HepG2 (cell line): ENCODE data around the gene PLPPR2. TPM values are rescaled to one million over a fixed set of nuclear protein-coding genes. Genes with fewer than 3 reads are reported as not detected.

Experiments used
- BCL6 ChIP-seq: IDR thresholded peaks from 2 replicates; pipeline ENCODE4 v1.6.1; 2016; ENCODE audit warnings: missing genetic modification reagents, missing compliant biosample characterization
- GZF1 ChIP-seq: sonication (generic); formaldehyde crosslinking; IDR thresholded peaks from 2 replicates; pipeline ENCODE4 v1.5.1; 2020; ENCODE audit warnings: mild to moderate bottlenecking, missing genetic modification reagents
- HNRNPH1 ChIP-seq: fragments of 200-400 bp; formaldehyde crosslinking; optimal IDR thresholded peaks from 2 replicates; pipeline ENCODE3; 2017; ENCODE audit warnings: mild to moderate bottlenecking, low read depth, low read length
- IRF2 ChIP-seq: IDR thresholded peaks from 2 replicates; pipeline ENCODE4 v1.6.1; 2018; ENCODE audit warnings: missing genetic modification reagents, missing compliant biosample characterization
- MAF1 ChIP-seq: sonication (generic); formaldehyde crosslinking; IDR thresholded peaks from 2 replicates; pipeline ENCODE4 v1.5.0; 2020; ENCODE audit warnings: missing genetic modification reagents, borderline replicate concordance
- MBNL3 ChIP-seq: fragments of 250-450 bp; sonication (Bioruptor Pico); conservative IDR thresholded peaks from 2 replicates; pipeline ENCODE4 v1.8.0; 2022; ENCODE audit warnings: mild to moderate bottlenecking, inconsistent platforms
- NFYB ChIP-seq: sonication (generic); formaldehyde crosslinking; IDR thresholded peaks from 2 replicates; pipeline ENCODE4 v1.4.0; 2020; ENCODE audit warnings: missing genetic modification reagents
- NR3C1 ChIP-seq: sonication (generic); formaldehyde crosslinking; IDR thresholded peaks from 2 replicates; pipeline ENCODE4 v1.4.0; 2020; ENCODE audit warnings: missing genetic modification reagents
- XRCC5 ChIP-seq: fragments of 200-400 bp; formaldehyde crosslinking; optimal IDR thresholded peaks from 2 replicates; pipeline ENCODE3; 2017; ENCODE audit warnings: mild to moderate bottlenecking, low read length
- YEATS2 ChIP-seq: sonication (generic); formaldehyde crosslinking; IDR thresholded peaks from 2 replicates; pipeline ENCODE4 v1.4.0; 2020; ENCODE audit warnings: missing genetic modification reagents, borderline replicate concordance
- ZC3H13 ChIP-seq: sonication (generic); formaldehyde crosslinking; IDR thresholded peaks from 2 replicates; pipeline ENCODE4 v1.8.1; 2023; ENCODE audit warnings: mild to moderate bottlenecking, missing genetic modification reagents, moderate library complexity
- ZMAT3 ChIP-seq: sonication (generic); formaldehyde crosslinking; conservative IDR thresholded peaks from 2 replicates; pipeline ENCODE4 v1.7.0; 2021; ENCODE audit warnings: missing genetic modification reagents
- ZNF160 ChIP-seq: sonication (generic); formaldehyde crosslinking; IDR thresholded peaks from 2 replicates; pipeline ENCODE4 v1.8.0; 2022; ENCODE audit warnings: mild to moderate bottlenecking, inconsistent platforms, missing genetic modification reagents
- ZNF230 ChIP-seq: sonication (generic); formaldehyde crosslinking; IDR thresholded peaks from 2 replicates; pipeline ENCODE4 v1.4.0; 2020; ENCODE audit warnings: mild to moderate bottlenecking, missing genetic modification reagents
- ZNF354B ChIP-seq: sonication (generic); formaldehyde crosslinking; IDR thresholded peaks from 2 replicates; pipeline ENCODE4 v1.8.0; 2022; ENCODE audit warnings: mild to moderate bottlenecking, missing genetic modification reagents
- ZNF44 ChIP-seq: sonication (generic); formaldehyde crosslinking; IDR thresholded peaks from 2 replicates; pipeline ENCODE4 v1.5.1; 2020; ENCODE audit warnings: mild to moderate bottlenecking, missing genetic modification reagents
- ZNF619 ChIP-seq: sonication (generic); formaldehyde crosslinking; IDR thresholded peaks from 2 replicates; pipeline ENCODE4 v1.4.0; 2020; ENCODE audit warnings: mild to moderate bottlenecking, missing genetic modification reagents
- ZNF775 ChIP-seq: sonication (generic); formaldehyde crosslinking; IDR thresholded peaks from 2 replicates; pipeline ENCODE4 v1.4.0; 2020; ENCODE audit warnings: missing genetic modification reagents, mild to moderate bottlenecking, moderate library complexity, borderline replicate concordance
- ZSCAN22 ChIP-seq: sonication (generic); formaldehyde crosslinking; IDR thresholded peaks from 2 replicates; pipeline ENCODE4 v1.4.0; 2020; ENCODE audit warnings: mild to moderate bottlenecking, missing genetic modification reagents
- polyA plus RNA-seq, 8 experiments: library from polyadenylated mRNA; depleted of rRNA in 3 of 8; stranded (reverse) in 7 of 8; unstranded in 1 of 8; fragments of >200 nt; fragmentation: Illumina TruSeq in 4 of 8; extraction: Trizol in 4 of 8; gene quantifications; 2 replicates each; pipeline versions ENCODE4 v1.2.1 to v1.2.3, GENCODE V29; 2011 to 2016; ENCODE audit warnings: low read depth in 4 of 8, missing spikeins in 1 of 8, mixed read lengths in 1 of 8; ENCODE audit not compliant: insufficient read depth in 1 of 8
- total RNA-seq, 5 experiments: library from RNA; depleted of rRNA; stranded (reverse); fragments of >200 nt; fragmentation: Illumina TruSeq; extraction: Trizol; gene quantifications; 2 replicates each; pipeline ENCODE4 v1.2.3, GENCODE V29; 2016; ENCODE audit warnings: low read depth in 1 of 5
- TF ChIP-seq, protein P1 (sequence below): sonication (generic); formaldehyde crosslinking; IDR thresholded peaks from 2 replicates; pipeline ENCODE4 v1.9.0; 2022; ENCODE audit warnings: low read depth, missing genetic modification reagents
- TF ChIP-seq, protein P2 (sequence below): sonication (generic); formaldehyde crosslinking; IDR thresholded peaks from 2 replicates; pipeline ENCODE4 v1.5.0; 2020; ENCODE audit warnings: missing genetic modification reagents
- TF ChIP-seq, protein P3 (sequence below): IDR thresholded peaks from 2 replicates; pipeline ENCODE4 v1.6.1; 2012; ENCODE audit warnings: inconsistent platforms
- TF ChIP-seq, protein P4 (sequence below): sonication (generic); formaldehyde crosslinking; IDR thresholded peaks from 2 replicates; pipeline ENCODE4 v1.4.0; 2020; ENCODE audit warnings: missing genetic modification reagents
- TF ChIP-seq, protein P5 (sequence below): sonication (generic); formaldehyde crosslinking; conservative IDR thresholded peaks from 2 replicates; pipeline ENCODE4 v1.8.1; 2023; ENCODE audit warnings: missing genetic modification reagents
- TF ChIP-seq, protein P6 (sequence below): sonication (generic); formaldehyde crosslinking; IDR thresholded peaks from 2 replicates; pipeline ENCODE4 v1.5.0; 2020; ENCODE audit warnings: mild to moderate bottlenecking, missing genetic modification reagents, borderline replicate concordance

The PLPPR2 gene
- total and polyA plus RNA-seq, 2 of the 13 experiments (the other 11 are each of a cell fraction or from before 2014, with no cell fraction given): 1.5 to 2.1 TPM

DNA sequence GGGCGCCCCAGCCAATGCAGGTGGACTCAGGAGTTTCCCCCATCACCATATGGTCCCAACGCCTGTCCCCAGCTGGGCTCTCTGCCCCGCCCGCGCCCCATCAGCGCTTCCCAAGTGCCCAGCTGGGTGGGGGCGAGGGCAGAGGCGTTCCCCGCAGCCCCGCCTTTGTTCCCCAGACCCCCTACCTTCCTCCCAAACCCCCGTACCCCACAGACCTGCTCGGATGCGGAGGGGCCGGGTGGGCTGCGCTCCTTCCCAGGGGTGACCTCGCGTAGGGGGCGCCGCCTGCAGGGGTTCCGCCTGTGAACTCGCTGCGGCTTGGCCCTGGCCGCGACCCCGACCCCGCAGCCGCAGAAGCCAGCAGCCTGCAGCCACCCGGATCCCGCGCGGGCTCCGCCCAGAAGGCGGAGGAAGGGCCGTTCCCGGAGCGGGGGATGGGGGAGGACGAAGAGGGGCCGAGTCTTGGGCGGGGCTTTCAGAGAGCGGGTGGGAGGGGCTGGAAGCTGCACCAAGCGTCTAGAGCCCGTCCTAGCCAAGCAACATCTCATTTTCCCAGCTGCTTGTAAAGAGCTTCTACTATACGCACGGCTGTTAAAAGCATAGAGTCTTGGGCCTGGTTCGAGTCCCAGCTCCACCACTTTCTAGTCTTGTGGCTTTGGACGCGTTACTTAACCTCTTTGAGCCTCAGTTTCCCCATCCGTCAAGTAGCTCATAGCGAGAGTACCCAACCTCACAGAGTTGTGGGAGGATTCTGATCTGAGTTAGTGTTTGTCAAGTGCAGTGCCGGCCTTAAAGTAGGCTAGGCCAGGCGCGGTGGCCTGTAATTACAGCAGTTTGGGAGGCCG lies 15.8 kb upstream of the PLPPR2 start, which contains the start of gene RAB3D (continued):
- TF ChIP-seq, protein P1, sequence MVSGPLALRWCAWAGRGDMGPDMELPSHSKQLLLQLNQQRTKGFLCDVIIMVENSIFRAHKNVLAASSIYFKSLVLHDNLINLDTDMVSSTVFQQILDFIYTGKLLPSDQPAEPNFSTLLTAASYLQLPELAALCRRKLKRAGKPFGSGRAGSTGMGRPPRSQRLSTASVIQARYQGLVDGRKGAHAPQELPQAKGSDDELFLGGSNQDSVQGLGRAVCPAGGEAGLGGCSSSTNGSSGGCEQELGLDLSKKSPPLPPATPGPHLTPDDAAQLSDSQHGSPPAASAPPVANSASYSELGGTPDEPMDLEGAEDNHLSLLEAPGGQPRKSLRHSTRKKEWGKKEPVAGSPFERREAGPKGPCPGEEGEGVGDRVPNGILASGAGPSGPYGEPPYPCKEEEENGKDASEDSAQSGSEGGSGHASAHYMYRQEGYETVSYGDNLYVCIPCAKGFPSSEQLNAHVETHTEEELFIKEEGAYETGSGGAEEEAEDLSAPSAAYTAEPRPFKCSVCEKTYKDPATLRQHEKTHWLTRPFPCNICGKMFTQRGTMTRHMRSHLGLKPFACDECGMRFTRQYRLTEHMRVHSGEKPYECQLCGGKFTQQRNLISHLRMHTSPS (CRISPR knock-in tag): no peak
- TF ChIP-seq, protein P2, sequence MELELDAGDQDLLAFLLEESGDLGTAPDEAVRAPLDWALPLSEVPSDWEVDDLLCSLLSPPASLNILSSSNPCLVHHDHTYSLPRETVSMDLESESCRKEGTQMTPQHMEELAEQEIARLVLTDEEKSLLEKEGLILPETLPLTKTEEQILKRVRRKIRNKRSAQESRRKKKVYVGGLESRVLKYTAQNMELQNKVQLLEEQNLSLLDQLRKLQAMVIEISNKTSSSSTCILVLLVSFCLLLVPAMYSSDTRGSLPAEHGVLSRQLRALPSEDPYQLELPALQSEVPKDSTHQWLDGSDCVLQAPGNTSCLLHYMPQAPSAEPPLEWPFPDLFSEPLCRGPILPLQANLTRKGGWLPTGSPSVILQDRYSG: no peak
- TF ChIP-seq, protein P3, sequence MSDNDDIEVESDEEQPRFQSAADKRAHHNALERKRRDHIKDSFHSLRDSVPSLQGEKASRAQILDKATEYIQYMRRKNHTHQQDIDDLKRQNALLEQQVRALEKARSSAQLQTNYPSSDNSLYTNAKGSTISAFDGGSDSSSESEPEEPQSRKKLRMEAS: no peak
- TF ChIP-seq NR3C1 (no peak), ZMAT3 (CRISPR knock-in tag) (no peak), ZNF619 (no peak), ZNF354B (CRISPR knock-in tag) (no peak), ZC3H13 (CRISPR knock-in tag) (no peak), GZF1 (CRISPR knock-in tag) (no peak), ZNF44 (CRISPR knock-in tag) (no peak), HNRNPH1 (no peak), ZNF230 (no peak), MAF1 (CRISPR knock-in tag) (no peak), ZNF160 (CRISPR knock-in tag) (no peak), XRCC5 (no peak), IRF2 (CRISPR knock-in tag) (no peak), ZNF775 (CRISPR knock-in tag) (no peak), ZSCAN22 (CRISPR knock-in tag) (no peak), NFYB (CRISPR knock-in tag) (no peak), YEATS2 (CRISPR knock-in tag) (no peak), BCL6 (no peak), MBNL3 (no peak)
- TF ChIP-seq, protein P4, sequence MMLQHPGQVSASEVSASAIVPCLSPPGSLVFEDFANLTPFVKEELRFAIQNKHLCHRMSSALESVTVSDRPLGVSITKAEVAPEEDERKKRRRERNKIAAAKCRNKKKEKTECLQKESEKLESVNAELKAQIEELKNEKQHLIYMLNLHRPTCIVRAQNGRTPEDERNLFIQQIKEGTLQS: no peak
- TF ChIP-seq, protein P5, sequence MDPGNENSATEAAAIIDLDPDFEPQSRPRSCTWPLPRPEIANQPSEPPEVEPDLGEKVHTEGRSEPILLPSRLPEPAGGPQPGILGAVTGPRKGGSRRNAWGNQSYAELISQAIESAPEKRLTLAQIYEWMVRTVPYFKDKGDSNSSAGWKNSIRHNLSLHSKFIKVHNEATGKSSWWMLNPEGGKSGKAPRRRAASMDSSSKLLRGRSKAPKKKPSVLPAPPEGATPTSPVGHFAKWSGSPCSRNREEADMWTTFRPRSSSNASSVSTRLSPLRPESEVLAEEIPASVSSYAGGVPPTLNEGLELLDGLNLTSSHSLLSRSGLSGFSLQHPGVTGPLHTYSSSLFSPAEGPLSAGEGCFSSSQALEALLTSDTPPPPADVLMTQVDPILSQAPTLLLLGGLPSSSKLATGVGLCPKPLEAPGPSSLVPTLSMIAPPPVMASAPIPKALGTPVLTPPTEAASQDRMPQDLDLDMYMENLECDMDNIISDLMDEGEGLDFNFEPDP: no peak
- TF ChIP-seq, protein P6, sequence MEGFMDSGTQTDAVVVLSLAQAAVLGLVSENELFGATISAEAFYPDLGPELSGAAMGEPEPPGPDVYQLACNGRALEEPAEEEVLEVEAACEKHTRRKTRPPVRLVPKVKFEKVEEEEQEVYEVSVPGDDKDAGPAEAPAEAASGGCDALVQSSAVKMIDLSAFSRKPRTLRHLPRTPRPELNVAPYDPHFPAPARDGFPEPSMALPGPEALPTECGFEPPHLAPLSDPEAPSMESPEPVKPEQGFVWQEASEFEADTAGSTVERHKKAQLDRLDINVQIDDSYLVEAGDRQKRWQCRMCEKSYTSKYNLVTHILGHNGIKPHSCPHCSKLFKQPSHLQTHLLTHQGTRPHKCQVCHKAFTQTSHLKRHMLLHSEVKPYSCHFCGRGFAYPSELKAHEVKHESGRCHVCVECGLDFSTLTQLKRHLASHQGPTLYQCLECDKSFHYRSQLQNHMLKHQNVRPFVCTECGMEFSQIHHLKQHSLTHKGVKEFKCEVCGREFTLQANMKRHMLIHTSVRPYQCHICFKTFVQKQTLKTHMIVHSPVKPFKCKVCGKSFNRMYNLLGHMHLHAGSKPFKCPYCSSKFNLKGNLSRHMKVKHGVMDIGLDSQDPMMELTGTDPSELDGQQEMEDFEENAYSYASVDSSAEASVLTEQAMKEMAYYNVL (CRISPR knock-in tag): no peak
